GM18526 (cell line): ENCODE results near the gene SH3RF1.

Source experiments
- POLR2A ChIP-seq: IDR thresholded peaks from 3 replicates; pipeline ENCODE4 v1.6.1; 2011; ENCODE audit not compliant: insufficient read length; ENCODE audit errors: extremely low read depth

SH3RF1 gene

DNA sequence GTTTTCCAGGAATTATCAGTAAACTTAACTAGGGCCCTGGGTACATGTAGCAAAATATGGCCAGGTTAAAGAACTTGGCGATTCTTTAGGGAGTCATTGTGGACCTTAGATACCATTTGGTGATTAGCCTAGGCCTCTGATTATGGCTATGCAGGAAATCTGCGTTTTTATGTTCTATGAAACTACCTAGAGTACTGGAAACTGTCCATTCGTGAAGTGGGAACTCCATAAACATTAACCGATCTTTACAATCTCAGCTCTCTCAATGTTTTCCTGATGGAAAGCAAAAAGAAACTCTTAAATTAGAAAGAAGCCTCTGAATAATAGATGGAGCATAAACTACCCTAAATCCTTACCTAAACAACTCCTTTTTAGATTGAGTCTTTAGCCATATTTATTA, 121.9 kb downstream of the SH3RF1 start:
- no peak for TF ChIP-seq POLR2A

DNA sequence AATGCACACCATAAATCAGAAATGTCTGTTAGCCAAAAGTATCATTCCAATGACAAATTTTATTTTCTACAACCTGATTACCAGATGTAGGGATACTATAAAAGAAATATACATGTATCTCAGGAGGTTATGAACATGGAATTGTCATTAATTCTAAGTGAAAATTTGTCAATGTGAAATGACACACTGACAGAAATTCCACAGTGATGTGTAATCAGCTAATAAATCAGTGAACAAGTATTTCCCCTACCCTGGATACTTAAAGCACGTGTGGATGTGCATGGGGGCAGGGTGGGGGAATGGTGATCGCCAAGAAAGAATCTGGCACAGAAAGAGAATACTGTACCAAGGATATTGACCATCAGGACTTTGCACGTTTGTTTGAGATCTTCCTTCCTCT, 123.6 kb downstream of the SH3RF1 start:
- no peak for TF ChIP-seq POLR2A

DNA sequence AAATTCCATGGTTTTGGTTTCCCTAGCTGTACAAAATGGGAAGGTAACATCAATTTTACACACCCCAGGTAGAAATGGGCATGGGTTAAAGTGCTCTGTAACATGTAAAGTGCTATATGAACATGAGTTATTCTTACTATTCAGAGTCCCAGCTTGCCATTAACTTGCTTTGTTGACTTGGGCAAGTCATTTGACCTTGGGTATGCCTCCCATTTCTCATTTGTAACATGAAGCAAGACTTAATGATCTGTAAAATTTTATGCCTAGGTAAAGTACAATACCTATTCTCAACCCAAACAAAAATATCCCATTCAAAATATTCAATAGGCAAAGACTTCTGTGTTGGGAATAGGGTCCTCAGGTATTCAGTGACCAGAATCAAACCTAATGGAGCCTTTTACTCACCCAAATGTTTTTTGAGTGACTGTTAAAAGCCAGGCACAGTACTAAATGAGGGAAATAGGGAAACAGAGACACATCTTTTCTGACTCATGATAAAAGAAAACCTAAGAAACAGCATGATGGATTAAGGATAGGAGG, 126.6 kb downstream of the SH3RF1 start:
- no peak for TF ChIP-seq POLR2A

DNA sequence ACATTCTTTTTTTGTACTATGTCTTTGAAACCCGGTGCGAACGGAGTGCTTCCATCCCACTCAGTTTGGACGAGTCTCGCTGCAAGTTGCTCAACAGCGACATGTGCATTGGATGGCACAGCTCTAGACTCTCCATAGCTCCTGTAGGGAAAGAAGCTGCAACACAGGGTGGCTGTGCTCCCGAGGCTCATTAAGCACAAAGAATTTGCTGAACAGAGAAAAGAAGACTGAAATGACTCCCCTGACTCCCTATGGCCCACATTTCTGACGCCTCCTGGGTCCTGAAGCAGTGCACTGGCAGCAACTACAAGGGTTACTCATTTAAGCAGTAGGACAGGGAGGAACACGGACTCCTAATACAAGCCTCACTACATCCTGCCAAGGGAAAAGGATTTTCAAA, 127.4 kb downstream of the SH3RF1 start:
- no peak for TF ChIP-seq POLR2A

DNA sequence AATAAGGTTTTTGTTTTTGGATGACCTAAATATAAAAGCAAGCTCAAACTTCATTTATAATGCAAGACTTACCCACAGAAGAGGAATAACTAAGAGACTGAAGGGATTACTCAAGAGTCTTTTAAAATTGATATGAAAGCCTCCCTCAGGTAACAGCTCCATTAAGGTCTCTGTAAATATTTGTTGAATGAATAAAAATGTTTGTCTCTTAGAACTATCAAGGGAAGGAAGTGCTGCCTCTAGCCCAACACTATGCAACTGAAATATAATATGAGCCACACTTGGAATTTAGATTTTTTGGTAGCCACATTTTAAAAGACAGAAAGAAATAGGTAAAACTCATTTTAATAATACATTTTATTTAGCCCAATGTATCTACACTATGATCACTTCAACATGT, 127.8 kb downstream of the SH3RF1 start:
- TF ChIP-seq POLR2A, result no peak

DNA sequence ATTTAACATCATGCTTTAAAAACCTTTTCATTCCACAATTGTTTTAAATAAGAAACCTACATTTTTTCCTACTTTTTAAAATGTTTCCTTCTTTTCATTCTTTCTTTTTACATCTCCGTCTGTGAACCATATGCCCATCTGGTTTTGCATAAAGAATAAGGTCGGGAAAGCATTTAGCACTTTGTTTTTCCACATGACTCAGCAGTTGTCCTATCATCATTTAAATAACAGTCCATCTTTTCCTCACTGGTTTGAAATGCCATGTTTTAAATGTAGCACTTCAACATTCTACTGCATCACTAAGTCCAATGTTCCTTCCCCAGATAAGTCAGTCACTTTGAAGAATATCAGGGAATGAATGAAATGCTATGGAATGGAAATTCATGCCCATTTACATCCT, 128.4 kb downstream of the SH3RF1 start:
- TF ChIP-seq POLR2A, result no peak

DNA sequence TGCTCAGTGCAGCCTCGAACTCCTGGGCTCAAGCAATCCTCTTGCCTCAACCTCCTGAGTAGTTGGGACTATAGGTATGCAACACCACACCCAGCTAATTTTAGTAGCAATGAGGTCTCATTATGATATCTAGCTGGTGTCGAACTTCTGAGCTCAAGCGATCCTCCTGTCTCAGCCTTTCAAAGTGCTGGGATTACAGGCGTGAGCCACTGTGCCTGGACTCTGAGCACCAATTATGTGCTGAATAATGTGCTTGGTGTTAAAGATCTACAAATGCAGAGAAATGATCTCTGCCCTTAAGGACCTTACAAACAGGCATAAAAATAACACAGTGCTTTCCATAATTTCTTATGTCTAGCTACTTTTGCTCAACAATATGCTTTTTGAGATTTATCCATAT, 131.7 kb downstream of the SH3RF1 start:
- no peak for TF ChIP-seq POLR2A

DNA sequence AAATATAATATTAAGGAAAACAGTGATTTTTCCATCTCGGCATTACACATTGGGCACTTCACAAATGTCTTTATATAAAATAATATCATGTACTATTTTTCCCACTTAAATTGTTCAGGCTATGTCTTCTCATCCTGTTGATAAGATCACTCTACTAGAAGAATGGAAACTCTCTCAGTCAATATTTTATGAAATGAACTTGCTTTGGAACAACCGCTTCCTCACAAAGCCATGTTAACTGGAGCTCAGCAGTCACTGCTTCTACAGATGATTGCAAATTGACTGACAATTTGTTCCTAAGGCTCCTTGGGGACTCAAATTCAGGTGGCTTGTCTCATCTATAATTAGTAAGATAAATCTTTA, 133.2 kb downstream of the SH3RF1 start:
- TF ChIP-seq POLR2A, result no peak

DNA sequence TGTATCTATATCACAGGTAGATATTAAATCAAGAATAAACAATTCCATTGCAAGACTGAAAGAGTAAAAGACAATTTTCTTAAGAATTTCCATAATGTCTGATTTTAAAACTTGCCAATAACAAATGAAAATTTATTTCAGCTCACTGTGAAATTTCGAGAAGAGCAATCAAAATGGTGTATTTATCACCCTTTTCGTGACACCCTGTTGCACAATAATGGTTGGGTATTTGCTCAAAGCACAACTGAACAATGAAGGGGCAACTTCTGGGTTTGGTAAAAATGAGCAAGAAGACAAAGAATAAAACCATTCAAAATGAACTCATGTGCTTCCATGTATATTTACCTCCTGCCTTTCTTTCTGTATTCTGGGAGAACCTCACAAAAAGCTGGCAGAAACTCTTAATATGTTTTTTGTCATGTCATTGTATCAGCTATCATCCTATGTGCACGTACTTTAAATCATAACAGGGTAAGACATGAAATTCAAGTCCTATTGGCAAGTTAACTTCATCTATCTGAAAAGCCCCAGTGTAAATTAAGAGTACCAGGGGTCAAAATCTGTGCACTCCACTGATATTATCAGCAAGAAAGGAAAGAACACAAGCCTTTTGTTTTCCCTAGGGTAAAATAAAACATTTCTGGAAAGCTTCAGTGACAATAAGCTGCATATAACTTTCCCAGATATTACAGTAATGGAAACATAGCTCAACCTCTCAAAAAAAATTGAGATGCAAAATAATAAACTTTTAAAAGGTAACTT, 133.8 kb downstream of the SH3RF1 start:
- TF ChIP-seq POLR2A, result no peak

DNA sequence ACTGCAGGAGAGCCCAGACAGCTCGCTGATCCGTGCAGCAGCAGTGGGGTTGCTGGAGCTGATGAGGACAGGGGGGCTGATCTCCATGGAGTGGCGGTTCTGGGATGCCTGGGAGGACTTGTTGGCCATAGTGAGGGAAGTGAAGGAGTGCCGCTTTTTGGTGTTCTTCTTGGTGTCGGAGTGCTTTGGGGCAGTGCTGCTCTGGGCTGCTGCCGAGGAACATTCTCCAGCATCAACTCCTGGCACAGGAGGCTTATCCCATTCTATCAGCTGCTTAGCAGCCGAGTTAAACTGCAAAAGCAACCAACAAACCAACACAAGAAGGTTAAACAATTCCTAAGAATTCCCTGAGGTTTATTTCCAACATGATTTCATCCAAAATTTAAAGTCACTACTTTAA, 134.4 kb downstream of the SH3RF1 start:
- no peak for TF ChIP-seq POLR2A

DNA sequence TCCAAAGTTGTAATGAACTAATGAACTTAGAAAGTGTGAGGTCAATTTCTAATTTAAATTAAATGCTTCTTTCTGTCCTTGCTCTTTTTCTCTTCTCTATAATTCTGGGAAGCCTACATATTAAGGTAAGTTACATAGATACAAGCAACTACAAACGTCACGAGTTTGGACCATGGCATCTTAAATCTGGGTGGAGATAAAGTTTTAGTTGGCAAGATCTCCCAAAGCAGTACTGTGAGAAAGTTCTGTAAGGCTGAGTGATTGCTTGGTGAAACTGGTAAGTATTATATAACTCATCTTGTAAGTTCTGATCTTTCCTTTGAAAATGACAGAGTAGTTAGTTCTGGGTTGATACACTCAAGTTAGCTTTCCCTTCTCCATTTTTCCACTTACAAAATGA, 135.0 kb downstream of the SH3RF1 start:
- TF ChIP-seq POLR2A, result no peak

DNA sequence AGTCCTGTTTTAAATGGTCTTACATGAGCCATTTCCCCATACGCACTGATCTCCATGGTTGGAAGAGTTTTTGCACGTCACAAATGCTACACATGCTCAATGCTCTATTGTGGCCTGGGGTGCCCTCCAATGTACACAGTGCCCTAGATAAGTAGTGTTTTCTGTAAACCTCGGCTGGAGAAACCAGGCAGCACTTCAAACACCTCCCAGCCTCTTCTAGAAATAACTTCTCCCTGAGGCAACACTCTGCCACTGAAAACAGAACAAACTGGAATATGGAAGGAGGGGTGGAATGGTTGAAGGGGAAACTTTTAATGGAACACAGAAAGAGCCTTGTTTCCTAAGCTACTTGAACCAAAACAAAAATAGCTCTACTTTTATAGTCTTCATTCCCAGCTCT, 136.8 kb downstream of the SH3RF1 start:
- TF ChIP-seq POLR2A, result no peak

DNA sequence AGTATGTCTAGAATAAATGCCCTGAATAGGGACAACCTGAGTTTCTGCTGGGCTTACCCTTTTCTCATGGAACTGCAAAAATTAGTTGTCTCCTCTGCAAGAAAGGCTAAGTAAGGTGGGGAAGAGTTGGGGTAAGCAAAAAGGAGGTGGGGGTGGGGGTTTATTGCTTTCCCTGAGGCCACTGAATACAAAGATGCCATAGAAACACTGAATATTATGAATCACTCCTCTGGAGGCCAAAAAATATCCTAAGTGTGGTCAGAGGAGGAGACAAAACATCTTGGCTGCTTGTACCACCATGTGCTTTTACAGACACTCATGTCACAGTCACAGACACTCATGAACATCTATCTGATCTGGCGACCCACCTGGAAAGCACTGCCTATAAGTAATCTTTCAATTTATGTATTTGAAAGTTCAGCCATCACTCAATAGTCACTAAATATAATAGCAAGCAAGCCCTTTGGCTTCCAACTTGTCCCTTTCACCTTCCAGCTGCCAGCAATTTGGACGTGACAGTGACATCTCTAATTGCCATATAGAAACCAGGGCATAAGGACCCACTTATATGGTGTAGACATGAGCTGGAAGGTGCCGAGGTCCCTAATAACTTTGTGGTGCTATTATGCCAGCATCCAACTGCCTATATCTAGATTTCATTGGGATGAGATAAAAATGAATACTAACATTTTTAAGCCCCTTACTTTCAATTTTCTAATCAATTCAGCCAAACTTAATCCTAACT, 138.0 kb downstream of the SH3RF1 start:
- no peak for TF ChIP-seq POLR2A

DNA sequence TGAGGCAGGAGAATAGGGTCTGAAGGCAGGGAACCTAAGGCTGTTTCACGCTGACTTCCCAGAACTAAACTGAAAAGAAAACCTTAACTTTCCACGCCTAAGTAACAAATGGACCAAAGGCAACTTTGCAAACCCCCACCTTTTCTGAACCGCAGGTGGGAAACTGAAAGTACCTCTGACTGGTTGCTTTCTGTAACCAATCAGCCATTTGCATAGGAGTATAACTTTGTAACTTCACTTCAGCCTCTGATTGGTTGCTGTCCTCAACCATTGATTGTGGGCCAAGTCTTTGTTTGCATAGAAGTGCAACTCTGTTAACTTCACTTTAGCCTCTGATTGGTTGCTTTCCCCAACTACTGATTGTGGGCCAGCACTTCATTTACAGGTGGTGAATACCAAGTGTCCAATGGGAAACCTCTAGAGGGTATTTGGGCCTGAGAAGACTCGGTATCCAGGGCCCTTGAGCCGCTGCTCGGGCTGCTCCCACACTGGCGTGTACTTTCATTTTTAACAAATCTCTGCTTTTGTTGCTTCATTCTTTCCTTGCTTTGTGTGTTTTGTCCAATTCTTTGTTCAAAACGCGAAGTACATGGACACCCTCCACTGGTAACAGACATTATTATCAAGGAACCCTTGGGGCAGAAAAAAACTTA, 139.1 kb downstream of the SH3RF1 start:
- TF ChIP-seq POLR2A, result no peak

DNA sequence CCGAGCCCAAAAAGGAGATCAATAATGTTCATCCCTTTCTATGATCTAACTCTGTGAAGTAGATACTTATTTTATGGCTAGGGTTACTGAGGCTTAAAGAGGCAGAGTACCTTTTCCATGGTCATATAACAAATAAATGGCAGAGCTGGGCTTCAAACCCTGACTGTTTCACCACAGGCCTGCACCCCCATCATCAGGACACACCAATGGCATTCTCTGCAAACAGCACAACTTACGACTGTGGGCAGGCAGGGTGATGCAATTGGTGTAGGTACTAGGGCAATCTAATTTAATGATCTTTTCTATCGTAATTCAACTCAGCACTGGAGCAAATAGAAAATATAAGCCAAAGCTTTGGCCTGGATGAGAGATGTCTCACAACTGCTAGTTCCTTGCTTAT, 141.9 kb downstream of the SH3RF1 start:
- no peak for TF ChIP-seq POLR2A

DNA sequence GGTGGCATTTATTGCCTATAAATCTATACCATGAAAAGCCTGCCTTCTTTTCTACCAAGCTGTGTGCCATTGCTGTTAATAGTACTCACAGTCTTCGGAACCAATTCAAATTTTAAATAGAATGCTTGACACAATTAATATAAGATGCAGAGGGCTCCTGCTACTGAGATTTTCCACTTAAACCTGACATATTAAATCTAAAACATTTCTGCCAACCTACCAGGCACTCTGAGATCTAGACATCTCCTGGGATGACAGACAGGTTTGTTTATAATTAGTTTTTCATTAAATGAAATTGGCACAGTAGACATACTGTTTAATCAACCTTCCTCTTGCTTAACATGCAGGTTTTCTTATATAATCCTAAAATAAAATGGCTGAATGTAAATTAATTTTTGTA, 143.4 kb downstream of the SH3RF1 start:
- no peak for TF ChIP-seq POLR2A
